Activated T-cell treated with anti-CD3 and anti-CD28 coated beads for 24 hours (primary cell): ENCODE data around the gene CD99L2.

Experiments
- DNase-seq: peaks from one replicate; pipeline ENCODE4 v3.0.0-alpha.2; 2020; ENCODE audit warnings: low read depth

CD99L2 gene

GRCh38 chrX:150898343-150899190 is at the start of gene CD99L2:
TSS of gene CD99L2 (minus strand) at chrX:150898668. CDS start at chrX:150898588, 80 bp downstream.
- DNase-seq = peak; percentile 84

- no peak for DNase-seq
Observed at GRCh38 chrX:150944233-150944632, 45.8 kb upstream of the CD99L2 start.

- no peak for DNase-seq
Observed at GRCh38 chrX:150942942-150943594, 44.6 kb upstream of the CD99L2 start.

GRCh38 chrX:150941580-150941979 is 43.1 kb upstream of the CD99L2 start:
- no peak for DNase-seq

- DNase-seq = no peak
Observed at GRCh38 chrX:150940844-150941495, 42.5 kb upstream of the CD99L2 start.

- DNase-seq = no peak
Observed at GRCh38 chrX:150936556-150936955, 38.1 kb upstream of the CD99L2 start.

GRCh38 chrX:150935467-150935866 is 37.0 kb upstream of the CD99L2 start:
- no peak for DNase-seq

- no peak for DNase-seq
Observed at GRCh38 chrX:150934453-150934852, 36.0 kb upstream of the CD99L2 start.

- DNase-seq = no peak
Observed at GRCh38 chrX:150933945-150934350, 35.5 kb upstream of the CD99L2 start.

GRCh38 chrX:150929058-150929457 is 30.6 kb upstream of the CD99L2 start:
- no peak for DNase-seq

GRCh38 chrX:150926791-150927190 is 28.3 kb upstream of the CD99L2 start:
- no peak for DNase-seq

- no peak for DNase-seq
Observed at GRCh38 chrX:150926304-150926703, 27.8 kb upstream of the CD99L2 start.

- DNase-seq = no peak
Observed at GRCh38 chrX:150919401-150919800, 20.9 kb upstream of the CD99L2 start.

- DNase-seq = no peak
Observed at GRCh38 chrX:150913511-150913910, 15.0 kb upstream of the CD99L2 start.

GRCh38 chrX:150907474-150907873 is 9.0 kb upstream of the CD99L2 start:
- no peak for DNase-seq

- no peak for DNase-seq
Observed at GRCh38 chrX:150906694-150907093, 8.2 kb upstream of the CD99L2 start.

GRCh38 chrX:150905293-150905692 is 6.8 kb upstream of the CD99L2 start:
- no peak for DNase-seq

GRCh38 chrX:150903110-150903508 is 4.6 kb upstream of the CD99L2 start:
- DNase-seq = no peak

- DNase-seq = no peak
Observed at GRCh38 chrX:150902434-150903109, 4.1 kb upstream of the CD99L2 start.

- DNase-seq = no peak
Observed at GRCh38 chrX:150899191-150899757, 806 bp upstream of the CD99L2 start.

- DNase-seq = peak; percentile 9
Observed at GRCh38 chrX:150897421-150898320, 797 bp downstream of the CD99L2 start.
